HG03108 (cell line): ENCODE measurements around the gene RASSF10.

Experiments used
- ATAC-seq: cut with Tn5 transposase; IDR thresholded peaks from one replicate; pipeline ENCODE4 v1.9.1; 2021; ENCODE audit warnings: moderate library complexity; ENCODE audit not compliant: unreplicated experiment

The RASSF10 gene

DNA sequence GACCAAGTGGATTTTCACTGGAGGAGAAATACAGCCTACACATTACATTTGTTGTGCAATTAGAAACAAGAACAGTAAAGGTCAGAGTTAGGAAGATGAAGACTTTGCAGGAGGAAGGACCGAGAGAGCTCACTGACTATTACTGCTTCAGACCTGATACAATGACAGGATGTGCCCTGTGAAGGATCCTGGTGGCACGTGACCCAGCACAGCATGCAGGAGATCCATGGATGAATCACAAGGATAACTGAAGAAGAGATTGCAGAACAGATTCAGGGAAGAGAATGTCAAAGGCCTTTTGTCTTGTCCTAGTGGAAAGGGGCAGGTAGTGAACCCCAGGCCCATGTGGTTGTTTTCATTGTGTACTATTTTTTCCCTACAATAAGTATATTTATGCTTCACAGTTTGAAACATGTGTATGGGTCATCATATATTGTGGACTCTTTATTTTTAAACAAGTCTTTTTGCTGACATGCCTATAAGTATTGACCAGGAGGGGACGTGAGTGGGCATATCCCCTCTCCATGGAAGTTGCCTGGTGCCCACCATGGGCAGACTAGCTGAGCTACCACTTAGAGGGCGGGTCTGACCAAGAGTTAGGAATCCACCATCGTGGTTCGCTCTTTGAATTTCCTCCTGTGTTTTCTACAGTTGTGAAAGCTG is 44.3 kb downstream of the RASSF10 start:
- ATAC-seq, result no peak

GRCh38 chr11:13054278-13054677 is 45.2 kb downstream of the RASSF10 start:
- ATAC-seq, result no peak

- no peak for ATAC-seq
Measured at GRCh38 chr11:13055200-13055599, 46.1 kb downstream of the RASSF10 start.

- no peak for ATAC-seq
Measured at GRCh38 chr11:13061294-13061990, 52.3 kb downstream of the RASSF10 start.
